GM12892 (cell line): ENCODE data around the gene STS. TPM values are rescaled to one million over a fixed set of nuclear protein-coding genes. Genes with fewer than 3 reads are reported as not detected.
A peak's percentile ranks its signal among the peaks of the same experiment; 100 is the strongest.

ENCODE experiments used
- DNase-seq: peaks from one replicate; pipeline ENCODE4 v3.0.0; 2011; ENCODE audit not compliant: insufficient read length
- FAIRE-seq: peaks from 2 replicates; lab custom pipeline; 2011; peaks lifted over from hg19 to GRCh38; lab: Jason Lieb, UNC
- POLR2A ChIP-seq: IDR thresholded peaks from 2 replicates; pipeline ENCODE4 v1.6.1; 2011; ENCODE audit warnings: low read depth, low read length, control low read depth
- POLR2AphosphoS5 ChIP-seq: IDR thresholded peaks from 2 replicates; pipeline ENCODE4 v1.6.1; 2011; ENCODE audit warnings: low read depth, low read length, control low read depth
- TAF1 ChIP-seq: IDR thresholded peaks from 2 replicates; pipeline ENCODE4 v1.6.1; 2011; ENCODE audit warnings: low read depth, mild to moderate bottlenecking, control low read depth, low read length, borderline replicate concordance
- polyA plus RNA-seq: library from polyadenylated mRNA; unstranded; fragments of >200 nt; gene quantifications from one replicate; pipeline ENCODE4 v1.2.1, GENCODE V29; 2012; ENCODE audit warnings: missing spikeins, inconsistent platforms; ENCODE audit not compliant: missing spikeins

Gene STS
- 14.9 TPM for polyA plus RNA-seq

DNA sequence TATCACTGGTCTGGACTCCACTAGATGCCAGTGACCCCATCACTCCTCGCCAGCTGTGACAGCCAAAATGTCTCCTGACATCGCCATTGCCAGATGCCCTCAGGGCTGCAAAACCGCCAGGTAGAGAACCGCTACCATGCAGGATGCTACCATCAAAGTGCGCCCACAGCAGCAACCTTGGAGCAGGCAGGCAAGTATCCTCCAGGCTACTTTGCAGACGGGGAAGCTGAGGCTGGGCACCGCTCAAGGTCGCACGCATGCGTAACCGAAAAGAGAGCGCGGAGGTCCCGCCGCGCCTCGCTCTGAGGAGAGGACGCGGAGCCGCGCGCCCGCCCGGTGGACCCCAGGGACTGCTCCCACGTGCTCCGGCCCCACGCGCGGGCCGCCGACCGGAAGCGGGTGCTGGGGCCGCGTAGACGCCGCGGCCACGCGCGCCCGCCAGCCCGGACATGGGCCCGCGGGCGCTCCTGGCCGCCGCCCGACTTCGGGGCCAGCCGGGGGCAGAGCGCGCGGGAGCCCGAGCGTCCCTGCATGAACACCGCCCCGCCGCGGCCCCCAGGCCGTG, at the start of gene STS:
Gene STS (plus strand): TSS at position 300 of the 565 bp plus-strand sequence. CDS start 105,488 bp downstream, outside the sequence.
- FAIRE-seq = no peak
- DNase-seq = peak; percentile 38
- no peak for TF ChIP-seq TAF1
- peak; percentile 18; the same call in 1 of the 2 replicates for TF ChIP-seq POLR2AphosphoS5

- FAIRE-seq (no peak), DNase-seq (no peak)
- no peak for TF ChIP-seq POLR2A
- no peak for TF ChIP-seq POLR2AphosphoS5
- TF ChIP-seq TAF1 = no peak
Observed at GRCh38 chrX:7100022-7100421, 47.5 kb upstream of the STS start.

- no peak for TF ChIP-seq POLR2AphosphoS5
- TF ChIP-seq TAF1 = no peak
- TF ChIP-seq POLR2A = no peak
- FAIRE-seq (no peak), DNase-seq (no peak)
Observed at GRCh38 chrX:7102119-7102518, 45.4 kb upstream of the STS start.

DNA sequence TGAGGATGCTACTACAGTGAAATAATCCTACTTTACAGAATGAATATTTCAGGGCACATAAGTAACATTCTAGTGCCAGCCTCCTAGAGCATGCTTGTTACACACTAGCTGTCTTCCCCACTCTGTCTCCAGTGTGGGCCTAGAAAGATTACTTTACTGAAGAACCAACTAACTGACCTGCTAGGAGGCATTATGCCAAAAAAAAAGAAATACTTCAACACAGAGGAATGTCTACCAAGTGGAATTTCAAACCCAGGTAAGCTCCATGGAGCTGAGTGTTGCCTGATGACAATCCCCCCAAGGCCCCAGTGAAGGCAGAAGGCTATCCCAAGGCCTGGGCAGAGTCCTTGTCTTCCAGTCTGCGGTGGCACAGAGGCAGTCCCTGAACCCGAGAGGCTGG, 40.9 kb upstream of the STS start:
- TF ChIP-seq POLR2A = no peak
- FAIRE-seq = peak; percentile 62

DNA sequence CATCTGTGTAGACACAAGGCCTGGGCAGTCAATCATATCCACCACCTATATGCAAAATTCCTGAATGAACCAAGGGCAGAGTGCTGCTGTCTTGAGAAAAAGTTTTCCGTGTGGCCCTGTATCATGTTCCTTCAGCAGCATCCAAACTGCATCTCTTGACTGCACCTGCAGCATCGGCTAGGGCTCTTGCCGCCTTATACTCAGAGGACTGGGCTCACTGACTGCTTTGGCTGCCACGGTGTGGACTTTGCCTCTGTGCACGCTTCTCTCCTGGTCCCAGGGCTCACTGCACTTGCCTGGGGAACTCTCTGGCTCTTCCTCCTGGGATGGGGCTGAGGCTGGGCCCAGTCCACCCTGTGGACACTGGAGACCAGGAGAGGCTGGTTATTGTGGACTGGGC, 39.5 kb upstream of the STS start:
- DNase-seq (no peak), FAIRE-seq (peak; percentile 79)
- TF ChIP-seq POLR2A = no peak
- TF ChIP-seq TAF1 = no peak
- TF ChIP-seq POLR2AphosphoS5 = no peak

More for the DNA sequence above, 40.9 kb upstream of the STS start:
- no peak for DNase-seq

DNA sequence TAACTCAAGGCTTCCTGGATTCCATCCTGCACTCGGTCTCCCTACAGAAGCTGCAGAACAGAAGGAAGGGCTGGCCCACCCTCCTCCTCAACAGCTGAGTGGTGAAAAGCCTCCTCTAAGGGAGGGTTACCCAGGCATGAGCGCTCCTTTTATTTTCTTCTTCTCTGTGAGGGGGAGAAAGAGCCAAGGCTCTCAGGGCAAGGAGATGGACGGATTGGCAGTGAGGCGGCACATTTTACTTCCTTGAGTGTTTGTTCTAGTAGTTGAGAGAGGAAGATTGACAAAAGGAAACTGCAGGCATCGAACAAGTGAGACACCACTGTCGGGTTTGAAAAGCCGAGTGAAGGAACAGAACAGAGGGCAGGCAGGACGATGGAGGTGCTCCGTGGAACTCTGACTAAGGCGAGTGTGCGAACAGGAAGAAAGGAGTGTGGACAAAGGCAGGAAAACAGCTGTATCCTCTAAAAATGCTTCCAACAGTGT, 38.4 kb upstream of the STS start:
- no peak for TF ChIP-seq POLR2AphosphoS5
- no peak for TF ChIP-seq POLR2A
- TF ChIP-seq TAF1 = no peak
- FAIRE-seq (peak; percentile 87), DNase-seq (no peak)

GRCh38 chrX:7109838-7110793, 37.4 kb upstream of the STS start:
- DNase-seq (no peak), FAIRE-seq (no peak)
- TF ChIP-seq TAF1 (no peak), POLR2AphosphoS5 (peak; percentile 42; the same call in 1 of the 2 replicates), POLR2A (peak; percentile 47; the same call in 1 of the 2 replicates)

DNA sequence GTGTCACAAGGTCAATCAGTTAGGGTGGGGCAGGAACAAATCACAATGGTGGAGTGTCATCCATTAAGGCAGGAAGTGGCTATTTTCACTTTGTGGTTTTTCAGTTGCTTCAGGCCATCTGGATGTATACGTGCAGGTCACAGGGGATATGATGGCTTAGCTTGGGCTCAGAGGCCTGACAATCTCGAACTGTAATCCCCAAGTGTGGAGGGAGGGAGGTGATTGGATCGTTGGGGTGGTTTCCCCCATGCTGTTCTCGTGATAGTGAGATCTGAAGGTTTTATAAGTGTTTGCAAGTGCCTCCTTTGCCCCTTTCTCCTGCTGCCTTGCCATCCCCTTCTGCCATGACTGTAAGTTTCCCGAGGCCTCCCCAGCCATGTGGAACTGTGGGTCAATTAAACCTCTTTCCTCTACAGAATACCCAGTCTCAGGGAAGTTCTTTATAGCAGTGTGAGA, 36.7 kb upstream of the STS start:
- FAIRE-seq (peak; percentile 100), DNase-seq (no peak)
- TF ChIP-seq POLR2AphosphoS5 = peak; percentile 91
- TF ChIP-seq TAF1 = peak; percentile 74; the same call in 1 of the 2 replicates
- peak; percentile 89 for TF ChIP-seq POLR2A

DNA sequence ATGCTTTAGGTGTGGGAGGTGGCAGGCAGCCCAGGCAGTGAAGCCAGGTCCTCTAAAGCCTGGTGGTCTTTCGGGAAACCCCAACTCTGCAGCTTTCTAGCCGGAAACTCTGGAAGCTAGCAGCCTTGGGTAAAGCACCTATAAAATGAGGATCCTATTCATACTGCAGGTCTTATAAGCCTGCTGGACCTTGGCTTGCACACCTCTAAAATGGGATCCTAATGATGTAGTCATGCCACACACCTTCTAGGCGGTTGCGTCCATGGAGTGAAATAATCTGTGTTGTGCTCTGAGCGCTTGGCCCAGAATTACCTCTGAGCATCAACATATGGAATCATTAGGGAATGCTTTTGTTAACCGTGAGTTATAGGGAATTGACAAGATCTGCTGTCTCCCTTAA, 36.0 kb upstream of the STS start:
- no peak for DNase-seq
- TF ChIP-seq POLR2A (no peak), POLR2AphosphoS5 (peak; percentile 17; the same call in 1 of the 2 replicates), TAF1 (no peak)
- no peak for FAIRE-seq

DNA sequence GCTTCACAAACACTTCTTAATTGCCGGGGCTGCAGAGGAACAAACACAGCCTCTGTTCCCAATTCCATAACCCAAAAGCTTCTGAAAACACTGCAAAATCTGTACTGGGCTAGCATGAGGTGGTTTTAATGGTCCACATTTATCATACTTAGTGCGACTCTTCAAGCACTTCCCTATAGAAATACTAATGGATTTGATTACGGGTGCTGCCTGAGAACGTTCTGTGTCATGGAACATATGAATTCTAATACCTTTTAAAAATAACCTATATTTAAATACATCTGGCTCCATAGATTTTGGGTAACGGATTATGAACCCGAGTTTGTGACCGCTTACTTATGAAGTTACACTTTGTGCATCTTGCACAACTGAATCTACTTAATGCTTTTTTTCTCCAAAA, 35.4 kb upstream of the STS start:
- no peak for DNase-seq
- TF ChIP-seq POLR2AphosphoS5 (no peak), POLR2A (no peak), TAF1 (no peak)
- no peak for FAIRE-seq

DNA sequence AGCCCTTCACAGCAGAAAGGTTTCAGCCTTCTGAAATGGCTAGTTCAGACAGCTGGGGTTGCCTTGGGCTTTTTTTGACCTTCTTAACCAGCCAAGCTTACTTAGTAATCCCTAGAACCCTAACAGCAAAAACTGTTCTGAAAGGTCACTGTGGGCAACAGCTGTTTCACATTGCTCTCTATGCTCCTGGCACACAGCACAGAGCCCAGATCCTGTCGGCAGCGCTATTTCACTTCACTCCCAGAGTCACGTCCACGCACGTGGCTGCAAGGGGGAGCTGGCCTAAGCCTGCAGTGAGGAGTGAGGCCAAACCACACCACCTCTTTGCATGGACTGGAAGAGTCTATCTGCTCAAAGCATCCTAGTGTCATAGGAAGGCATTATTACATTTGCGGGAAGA, 32.0 kb upstream of the STS start:
- FAIRE-seq = peak; percentile 98
- TF ChIP-seq POLR2AphosphoS5 = 0 out of 2 replicates have a peak, but pooled peaks have one; percentile 26
- TF ChIP-seq POLR2A = no peak
- no peak for DNase-seq

- DNase-seq = no peak
- peak; percentile 61 for FAIRE-seq
- no peak for TF ChIP-seq TAF1
- TF ChIP-seq POLR2A = no peak
- no peak for TF ChIP-seq POLR2AphosphoS5
Observed at GRCh38 chrX:7116081-7116480, 31.4 kb upstream of the STS start.
